Ovary (tissue), 9 donors: ENCODE data around the gene ZNF217. TPM values are rescaled to one million over a fixed set of nuclear protein-coding genes. Genes with fewer than 3 reads are reported as not detected.

ENCODE experiments used
- DNase-seq, 5 donors: peaks; one replicate each; pipeline ENCODE4 v3.0.0-alpha.2; 2019 to 2020
- H3K27ac ChIP-seq, 2 donors: fragments of 200-600 bp; one replicate each; pipeline versions ENCODE4 v1.5.1 to v1.8.0; 2019 to 2022
- H3K27me3 ChIP-seq: fragments of 200-600 bp; one replicate; pipeline ENCODE4 v1.8.0; 2022
- H3K36me3 ChIP-seq: fragments of 200-600 bp; sonication (generic); one replicate; pipeline ENCODE4 v1.5.1; 2019
- H3K4me1 ChIP-seq: one replicate; pipeline ENCODE4 v1.8.1; 2013; ENCODE audit warnings: mild to moderate bottlenecking, moderate library complexity; ENCODE audit not compliant: insufficient read depth
- H3K4me3 ChIP-seq: fragments of 200-600 bp; sonication (generic); one replicate; pipeline ENCODE4 v1.5.1; 2017
- H3K9me3 ChIP-seq, 2 donors: fragments of 200-600 bp in 1 of 2; sonication (generic) in 1 of 2; one replicate each; pipeline versions ENCODE4 v1.5.1 to v1.8.1; 2013 to 2019; ENCODE audit warnings: mild to moderate bottlenecking in 1 of 2, moderate library complexity in 1 of 2
- EP300 ChIP-seq: sonication (generic); formaldehyde crosslinking; IDR thresholded peaks from one replicate; pipeline ENCODE4 v1.6.1; 2017; ENCODE audit warnings: antibody characterized with exemption
- POLR2A ChIP-seq: fragments of 450-650 bp; IDR thresholded peaks from one replicate; pipeline ENCODE4 v1.6.1; 2017; ENCODE audit warnings: antibody characterized with exemption, mild to moderate bottlenecking, moderate library complexity
- WGBS, 3 donors: extraction: QIAGEN DNeasy Blood & Tissue Kit in 1 of 3; methylation state at CpG; one replicate each; pipeline versions ENCODE4 v1.1.5 to v1.1.7; 2013 to 2017; 5-methylcytosine and 5-hydroxymethylcytosine counted together
- intact Hi-C, 4 donors: fragments of 100-400 bp; cut with DNase I; formaldehyde crosslinking; loops; one replicate each; pipeline versions ENCODE4 v1.11.0 to v1.15.1; 2022 to 2023
- polyA plus RNA-seq, 2 donors: library from polyadenylated mRNA; stranded (reverse); fragments of 200-250 nt in 1 of 2; fragments of 350-450 nt in 1 of 2; fragmentation: Illumina TruSeq in 1 of 2; extraction: RNeasy Lipid Tissue Mini Kit (QIAGEN cat#74804) in 1 of 2; gene quantifications; one replicate each; pipeline ENCODE4 v1.2.3, GENCODE V29; 2013 to 2014
- total RNA-seq, 7 donors: library from RNA; depleted of rRNA in 2 of 7; stranded (reverse); fragments of >200 nt in 2 of 7; fragmentation: NEBNext Ultra II Directional in 3 of 7; extraction: Animal tissue kit (Norgen Biotek cat#: 25700) in 3 of 7; gene quantifications; one replicate each; pipeline versions ENCODE4 v1.1.0 to v1.2.4, GENCODE V29; 2016 to 2023
- TF ChIP-seq, protein P1 (sequence below), 3 donors: fragments of 450-650 bp in 2 of 3; fragments of 200-600 bp in 1 of 3; IDR thresholded peaks; one replicate each; pipeline versions ENCODE4 v1.5.1 to v1.8.0; 2016 to 2022; ENCODE audit warnings: antibody characterized with exemption in 3 of 3, mild to moderate bottlenecking in 1 of 3
- donor health status: DM: no; HTN: no; CAD: no; lungs with moderate emphysema.
- donor health status: DM: no; HTN: no; CAD: no.
- donor health status: Bipolar disorder and iron deficiency.
- donor health status: DM: yes; HTN: yes; CAD: no.
- donor health status: DM: no; HTN: no; CAD: no.
- donor health status: DM: yes; HTN: yes; CAD: no.

Gene ZNF217
- total and polyA plus RNA-seq, 9 donors, result 13.1 to 69.7 (median 20.8) TPM

DNA sequence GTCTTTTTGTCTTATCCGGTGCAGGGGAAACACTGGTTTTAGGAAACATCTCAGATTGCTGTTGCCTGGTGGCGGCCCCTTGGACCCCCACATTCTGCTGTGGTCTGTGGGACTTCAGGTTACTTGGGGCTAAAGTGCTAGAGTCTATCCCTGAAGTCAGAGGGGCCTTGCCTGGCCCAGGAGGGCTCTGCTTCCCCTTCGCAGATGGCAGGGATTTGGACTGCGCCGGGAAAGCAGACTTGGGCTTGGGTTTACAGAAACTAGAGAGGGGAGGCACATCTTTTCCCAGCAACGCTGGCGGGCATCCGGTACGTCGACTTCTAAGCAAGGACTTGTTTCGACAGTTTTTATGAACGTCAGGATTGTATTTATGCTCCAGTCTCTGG is 17.5 kb downstream of the ZNF217 start:
- H3K4me1 ChIP-seq, result peaks cover 6% of the 10 kb centered on the region
- H3K36me3 ChIP-seq, result no peaks in the 10 kb centered on the region
- no peak overlapping the region for H3K27ac ChIP-seq
- H3K4me3 ChIP-seq, result no peak overlapping the region
- DNase-seq, result no peak
- intact Hi-C loops, result loop anchor here in 3 of 4 donors (5.0 to 10.0 kb wide), 4 partner anchors 339 to 369 kb away; no protein-coding TSS in a partner anchor
- H3K9me3 ChIP-seq, result no peaks in the 10 kb centered on the region
- no peaks in the 10 kb centered on the region for H3K27me3 ChIP-seq
- 87 to 93% (median 88%) methylated on average over 12 of the region's 12 CpGs for WGBS, 3 donors
- TF ChIP-seq EP300 (no peak), POLR2A (no peak)
- TF ChIP-seq, protein P1, sequence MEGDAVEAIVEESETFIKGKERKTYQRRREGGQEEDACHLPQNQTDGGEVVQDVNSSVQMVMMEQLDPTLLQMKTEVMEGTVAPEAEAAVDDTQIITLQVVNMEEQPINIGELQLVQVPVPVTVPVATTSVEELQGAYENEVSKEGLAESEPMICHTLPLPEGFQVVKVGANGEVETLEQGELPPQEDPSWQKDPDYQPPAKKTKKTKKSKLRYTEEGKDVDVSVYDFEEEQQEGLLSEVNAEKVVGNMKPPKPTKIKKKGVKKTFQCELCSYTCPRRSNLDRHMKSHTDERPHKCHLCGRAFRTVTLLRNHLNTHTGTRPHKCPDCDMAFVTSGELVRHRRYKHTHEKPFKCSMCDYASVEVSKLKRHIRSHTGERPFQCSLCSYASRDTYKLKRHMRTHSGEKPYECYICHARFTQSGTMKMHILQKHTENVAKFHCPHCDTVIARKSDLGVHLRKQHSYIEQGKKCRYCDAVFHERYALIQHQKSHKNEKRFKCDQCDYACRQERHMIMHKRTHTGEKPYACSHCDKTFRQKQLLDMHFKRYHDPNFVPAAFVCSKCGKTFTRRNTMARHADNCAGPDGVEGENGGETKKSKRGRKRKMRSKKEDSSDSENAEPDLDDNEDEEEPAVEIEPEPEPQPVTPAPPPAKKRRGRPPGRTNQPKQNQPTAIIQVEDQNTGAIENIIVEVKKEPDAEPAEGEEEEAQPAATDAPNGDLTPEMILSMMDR (IDR thresholded peaks at IDR 0.05), result no peak

DNA sequence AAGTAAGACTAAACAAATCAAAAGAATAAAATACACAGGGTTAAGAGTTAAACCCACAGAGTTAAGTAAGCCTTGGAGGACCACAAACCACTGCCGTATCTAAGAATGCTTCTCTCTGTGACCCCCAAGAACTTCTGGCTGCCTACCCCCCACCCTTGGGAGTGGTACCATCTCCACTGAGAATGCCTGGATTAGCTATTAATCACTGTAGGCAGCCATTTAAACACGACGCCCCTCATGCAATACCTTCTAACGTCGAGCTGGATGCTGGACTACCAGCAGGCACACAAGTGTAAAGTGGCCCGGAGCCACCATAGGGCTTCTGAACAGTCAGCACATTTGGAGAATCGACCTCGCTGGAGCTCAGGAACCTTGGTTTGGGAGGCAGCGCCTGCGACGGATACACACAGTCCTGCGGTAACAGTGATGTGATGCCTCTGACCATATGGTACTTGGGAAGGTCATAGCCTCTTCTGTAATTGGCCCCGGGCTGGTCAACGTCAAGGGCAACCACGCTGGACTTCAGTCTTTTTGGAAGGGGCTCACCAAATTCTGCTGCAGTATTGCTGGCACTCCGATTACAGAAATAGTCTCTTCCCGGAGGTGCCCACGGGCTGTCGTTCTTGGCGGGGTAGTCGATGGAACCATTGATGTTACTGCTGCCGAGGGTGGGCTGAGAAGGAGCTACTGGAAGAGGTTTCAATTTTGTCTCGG is 18.0 kb downstream of the ZNF217 start:
- no peak for DNase-seq
- Histone ChIP-seq H3K4me1 (peaks cover 5% of the 10 kb centered on the region), H3K4me3 (no peak overlapping the region), H3K27me3 (no peaks in the 10 kb centered on the region), H3K9me3 (no peaks in the 10 kb centered on the region), H3K36me3 (no peaks in the 10 kb centered on the region), H3K27ac (no peak overlapping the region)
- 77 to 82% (median 78%) methylated on average over 23 of the region's 23 CpGs for WGBS, 3 donors
- intact Hi-C loops, result loop anchor here in 3 of 4 donors (5.0 to 10.0 kb wide), 4 partner anchors 339 to 369 kb away; no protein-coding TSS in a partner anchor
- TF ChIP-seq, protein P1 (IDR thresholded peaks at IDR 0.05), result no peak
- TF ChIP-seq EP300, result no peak

GRCh38 chr20:53574819-53575218 is 18.8 kb downstream of the ZNF217 start:
- TF ChIP-seq, protein P1 (IDR thresholded peaks at IDR 0.05), result no peak
- TF ChIP-seq EP300 (no peak), POLR2A (no peak)
- Histone ChIP-seq H3K4me3 (no peak overlapping the region), H3K36me3 (no peaks in the 10 kb centered on the region), H3K27ac (no peak overlapping the region), H3K9me3 (no peaks in the 10 kb centered on the region), H3K27me3 (no peaks in the 10 kb centered on the region), H3K4me1 (peaks cover 6% of the 10 kb centered on the region)
- 89 to 91% (median 90%) methylated on average over 6 of the region's 6 CpGs for whole genome bisulfite sequencing, 3 donors
- intact Hi-C loops, result loop anchor here in 3 of 4 donors (5.0 to 10.0 kb wide), 4 partner anchors 340 to 370 kb away; no protein-coding TSS in a partner anchor
- no peak for DNase-seq

GRCh38 chr20:53574259-53574789 is 19.3 kb downstream of the ZNF217 start:
- TF ChIP-seq, protein P1 (IDR thresholded peaks at IDR 0.05), result no peak
- Histone ChIP-seq H3K27me3 (no peaks in the 10 kb centered on the region), H3K4me1 (peaks cover 4% of the 10 kb centered on the region), H3K27ac (no peak overlapping the region), H3K4me3 (no peak overlapping the region), H3K36me3 (no peaks in the 10 kb centered on the region), H3K9me3 (no peaks in the 10 kb centered on the region)
- DNase-seq, result no peak
- 88 to 92% (median 90%) methylated on average over 14 of the region's 14 CpGs for WGBS, 3 donors
- intact Hi-C loops, result loop anchor here in 2 of 4 donors (10.0 kb wide), 2 partner anchors 340 to 370 kb away; no protein-coding TSS in a partner anchor
